GM20431 (cell line): Measurements from ENCODE around the gene MPL.

Experiments
- in situ Hi-C: fragments of 300-500 bp; cut with MseI, MboI; formaldehyde crosslinking; loops from one replicate; pipeline ENCODE4 v1.15.0; 2020; ENCODE audit warnings: low sequenced_read_pairs; ENCODE audit not compliant: unreplicated experiment

Gene MPL

DNA sequence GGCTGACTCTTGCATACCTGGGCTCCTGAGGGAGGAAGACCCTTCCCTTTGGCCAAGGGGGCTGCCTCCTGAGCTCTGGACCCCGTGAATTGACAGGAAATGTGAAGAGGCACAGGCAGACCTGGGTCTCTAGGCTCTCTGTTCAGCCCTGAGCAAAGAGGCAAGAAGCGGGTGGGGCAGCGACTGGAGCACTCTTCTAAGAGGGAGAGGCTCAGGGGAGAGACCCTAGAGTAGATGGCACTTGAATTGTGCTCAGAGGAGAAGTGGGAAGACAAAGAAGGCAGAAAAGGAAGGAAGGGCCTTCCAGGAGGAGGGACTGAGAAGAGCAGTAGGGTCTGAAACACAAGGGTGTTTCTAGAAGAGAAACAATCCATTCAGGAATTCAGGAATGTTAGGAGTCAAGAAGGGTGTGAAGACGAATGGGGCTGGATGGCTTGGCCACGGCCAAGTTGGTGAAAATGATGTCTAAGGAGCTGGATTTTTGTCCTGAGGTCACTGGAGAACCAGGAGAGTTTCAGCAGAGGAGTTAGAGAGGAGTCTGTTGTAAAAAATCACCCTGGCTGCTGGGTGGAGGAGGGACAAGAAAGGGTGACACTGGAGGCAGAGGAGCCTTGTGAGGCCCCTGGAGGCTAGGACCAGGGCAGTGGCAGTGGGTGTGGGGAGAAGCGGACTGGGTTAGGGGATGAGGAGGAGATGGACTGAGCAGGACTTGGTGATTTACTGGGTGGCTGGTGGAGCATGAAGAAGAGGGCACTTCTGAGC is 31.5 kb upstream of the MPL start:
- in situ Hi-C loops, result no loop called here

DNA sequence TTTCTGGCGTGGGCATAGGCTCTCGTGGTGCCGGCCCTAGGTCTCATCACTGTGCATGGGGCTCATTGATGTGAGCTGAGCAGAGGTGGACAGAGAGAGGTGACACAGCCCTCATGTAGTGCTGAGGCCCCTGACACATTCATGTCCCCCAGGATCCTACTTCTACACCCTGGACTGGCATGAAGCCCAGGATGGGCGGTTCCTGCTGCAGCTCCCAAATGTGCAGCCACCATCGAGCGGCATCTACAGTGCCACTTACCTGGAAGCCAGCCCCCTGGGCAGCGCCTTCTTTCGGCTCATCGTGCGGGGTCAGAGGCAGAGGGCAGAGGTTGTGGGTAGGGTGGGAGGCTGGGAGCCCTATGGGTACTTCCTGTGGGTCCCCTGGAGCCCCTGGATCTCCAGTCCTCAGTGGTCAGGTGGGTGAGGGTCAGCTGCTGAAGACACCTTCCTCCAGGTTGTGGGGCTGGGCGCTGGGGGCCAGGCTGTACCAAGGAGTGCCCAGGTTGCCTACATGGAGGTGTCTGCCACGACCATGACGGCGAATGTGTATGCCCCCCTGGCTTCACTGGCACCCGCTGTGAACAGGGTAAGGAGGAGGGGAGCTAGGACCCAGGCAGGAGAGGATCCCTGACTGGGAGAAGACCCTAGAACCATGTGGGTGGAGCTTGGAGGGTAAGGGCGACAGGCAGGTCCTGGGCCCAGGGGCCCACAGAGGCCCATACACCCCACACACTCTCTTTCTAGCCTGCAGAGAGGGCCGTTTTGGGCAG is 30.7 kb upstream of the MPL start:
- in situ Hi-C loops, result no loop called here

- in situ Hi-C loops, result no loop called here
These were observed 30.0 kb upstream of the MPL start for GRCh38 chr1:43307458-43308158.

DNA sequence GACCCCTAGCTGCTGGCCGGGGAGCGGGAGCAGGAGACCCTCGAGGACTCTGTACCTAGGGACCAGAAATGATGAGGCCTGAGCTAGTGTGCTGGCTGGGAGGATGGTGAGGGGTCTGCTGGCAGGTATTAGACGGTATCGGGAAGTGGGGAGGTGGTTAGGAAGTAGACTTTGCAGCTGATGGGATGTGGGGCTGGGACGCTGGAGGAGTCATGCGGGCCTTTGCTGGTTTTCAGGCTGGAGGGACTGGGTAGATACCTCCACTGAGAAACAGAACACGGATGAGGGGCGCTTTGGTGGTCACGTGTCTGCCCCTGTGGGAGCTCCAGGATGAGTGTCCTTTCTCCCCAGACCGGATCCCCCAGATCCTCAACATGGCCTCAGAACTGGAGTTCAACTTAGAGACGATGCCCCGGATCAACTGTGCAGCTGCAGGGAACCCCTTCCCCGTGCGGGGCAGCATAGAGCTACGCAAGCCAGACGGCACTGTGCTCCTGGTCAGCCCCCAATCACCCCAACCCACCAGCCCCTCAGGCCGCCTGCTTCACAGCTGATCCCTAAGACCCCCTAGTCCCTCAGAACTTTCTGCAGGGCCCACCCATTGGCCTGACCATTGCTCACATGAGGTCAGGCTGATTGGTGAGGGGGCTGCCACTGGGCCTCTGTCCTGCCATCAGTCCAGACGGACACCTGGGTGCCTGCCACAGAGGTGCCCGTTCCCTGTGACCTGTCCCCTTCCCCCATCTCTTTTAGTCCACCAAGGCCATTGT is 28.8 kb upstream of the MPL start:
- in situ Hi-C loops, result no loop called here

GRCh38 chr1:43309405-43310025 is 28.1 kb upstream of the MPL start:
- in situ Hi-C loops, result no loop called here

DNA sequence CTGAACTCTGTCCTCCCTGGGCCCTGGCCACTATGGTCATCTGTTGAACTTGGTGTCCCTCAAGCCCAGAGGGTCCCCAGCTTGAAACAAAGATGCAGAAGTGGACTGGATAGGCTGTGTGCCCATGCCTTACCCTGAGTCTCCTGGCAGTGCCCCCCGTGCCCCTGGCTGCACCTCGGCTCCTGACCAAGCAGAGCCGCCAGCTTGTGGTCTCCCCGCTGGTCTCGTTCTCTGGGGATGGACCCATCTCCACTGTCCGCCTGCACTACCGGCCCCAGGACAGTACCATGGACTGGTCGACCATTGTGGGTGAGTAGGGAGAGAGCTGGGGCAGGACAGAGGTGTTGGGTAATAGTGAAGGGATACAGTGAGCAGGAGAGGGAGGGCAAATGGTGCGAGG is 26.1 kb upstream of the MPL start:
- in situ Hi-C loops, result no loop called here

GRCh38 chr1:43312212-43312623 is 25.4 kb upstream of the MPL start:
- in situ Hi-C loops, result no loop called here

DNA sequence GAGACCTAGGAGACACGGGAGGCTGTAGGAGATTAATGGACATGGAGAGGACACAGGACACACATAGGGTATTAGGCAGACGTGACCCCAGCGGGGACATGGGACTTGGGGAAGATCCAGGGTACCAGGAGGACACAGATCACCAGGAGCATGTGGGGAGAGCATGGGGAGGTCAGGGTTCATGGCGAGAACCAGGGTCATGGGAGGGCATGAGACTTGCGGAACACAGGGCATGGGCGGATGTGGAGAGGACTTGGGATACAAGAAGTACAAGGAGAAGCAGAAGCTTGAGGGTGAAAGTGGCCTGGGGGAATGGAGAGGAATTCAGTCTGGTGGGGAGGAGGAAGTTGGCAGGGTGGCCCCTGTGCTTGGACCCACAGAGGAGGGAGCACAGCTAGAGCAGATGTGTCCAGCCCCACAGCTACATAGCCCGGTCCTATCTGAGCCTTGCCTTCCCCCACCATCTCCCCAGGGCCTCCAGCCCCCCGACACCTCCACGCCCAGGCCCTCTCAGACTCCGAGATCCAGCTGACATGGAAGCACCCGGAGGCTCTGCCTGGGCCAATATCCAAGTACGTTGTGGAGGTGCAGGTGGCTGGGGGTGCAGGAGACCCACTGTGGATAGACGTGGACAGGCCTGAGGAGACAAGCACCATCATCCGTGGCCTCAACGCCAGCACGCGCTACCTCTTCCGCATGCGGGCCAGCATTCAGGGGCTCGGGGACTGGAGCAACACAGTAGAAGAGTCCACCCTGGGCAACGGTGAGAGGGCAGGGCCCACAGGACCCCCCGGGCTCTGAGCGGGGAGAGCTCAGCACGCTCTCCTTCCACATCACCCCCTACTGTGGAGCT is 24.7 kb upstream of the MPL start:
- in situ Hi-C loops, result no loop called here

- in situ Hi-C loops, result no loop called here
These were observed 23.8 kb upstream of the MPL start for GRCh38 chr1:43313771-43314170.

- in situ Hi-C loops, result no loop called here
These were observed 23.4 kb upstream of the MPL start for GRCh38 chr1:43314233-43314632.

- in situ Hi-C loops, result no loop called here
These were observed 22.1 kb upstream of the MPL start for GRCh38 chr1:43315481-43315880.

- in situ Hi-C loops, result no loop called here
These were observed 21.5 kb upstream of the MPL start for GRCh38 chr1:43315963-43316737.

GRCh38 chr1:43316738-43317520 is 20.7 kb upstream of the MPL start:
- in situ Hi-C loops, result no loop called here

- in situ Hi-C loops, result no loop called here
These were observed 19.7 kb upstream of the MPL start for GRCh38 chr1:43317817-43318471.

DNA sequence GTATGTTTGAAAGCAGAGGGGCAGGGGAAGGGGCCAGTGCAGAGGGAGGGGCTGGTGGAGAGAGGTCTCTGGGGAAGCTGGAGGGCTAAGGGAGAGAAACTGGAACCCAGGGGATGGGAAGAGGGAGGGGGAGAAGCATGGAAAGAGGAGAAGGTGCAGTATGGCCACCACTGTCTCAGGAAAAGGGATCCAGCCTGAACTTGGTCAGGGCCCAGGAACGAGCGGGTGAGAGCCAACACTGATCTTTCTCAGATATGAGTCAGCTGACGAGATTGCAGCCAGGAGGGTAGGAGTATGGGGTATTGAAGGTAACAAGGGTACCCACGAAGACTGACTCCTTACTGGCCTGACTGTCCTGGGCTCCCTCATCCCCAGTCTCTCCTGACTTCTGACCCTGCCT is 18.8 kb upstream of the MPL start:
- in situ Hi-C loops, result no loop called here

DNA sequence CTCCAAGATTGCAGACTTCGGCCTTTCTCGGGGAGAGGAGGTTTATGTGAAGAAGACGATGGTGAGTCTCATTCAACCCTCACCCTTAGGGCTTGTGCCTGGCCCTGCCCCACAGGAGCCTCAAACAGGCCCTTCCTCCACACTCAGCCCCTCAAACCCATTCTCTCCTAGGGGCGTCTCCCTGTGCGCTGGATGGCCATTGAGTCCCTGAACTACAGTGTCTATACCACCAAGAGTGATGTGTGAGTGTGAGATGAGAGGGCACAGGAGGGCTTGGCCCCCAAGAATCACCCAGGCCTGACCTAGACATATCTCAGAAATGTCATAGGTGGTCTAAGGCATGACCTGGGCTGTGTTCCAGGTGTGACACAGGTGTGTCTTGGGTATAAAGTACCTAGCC is 18.3 kb upstream of the MPL start:
- in situ Hi-C loops, result no loop called here

GRCh38 chr1:43319766-43320165 is 17.9 kb upstream of the MPL start:
- in situ Hi-C loops, result no loop called here
